Loucy (cell line): ENCODE data around the gene LMF2.

ENCODE experiments used
- EZH2phosphoT487 ChIP-seq: fragments of 200-600 bp; IDR thresholded peaks from 2 replicates; pipeline ENCODE4 v1.6.1; 2018; ENCODE audit warnings: antibody characterized with exemption, mild to moderate bottlenecking, moderate library complexity, borderline replicate concordance
- TF ChIP-seq, protein P1 (sequence below): fragments of 200-600 bp; sonication (generic); conservative IDR thresholded peaks from 2 replicates; pipeline ENCODE4 v1.5.1; 2014; ENCODE audit warnings: mild to moderate bottlenecking, antibody characterized with exemption, low read length

GRCh38 chr22:50507421-50507990 is at the start of gene LMF2:
- TF ChIP-seq, protein P1, sequence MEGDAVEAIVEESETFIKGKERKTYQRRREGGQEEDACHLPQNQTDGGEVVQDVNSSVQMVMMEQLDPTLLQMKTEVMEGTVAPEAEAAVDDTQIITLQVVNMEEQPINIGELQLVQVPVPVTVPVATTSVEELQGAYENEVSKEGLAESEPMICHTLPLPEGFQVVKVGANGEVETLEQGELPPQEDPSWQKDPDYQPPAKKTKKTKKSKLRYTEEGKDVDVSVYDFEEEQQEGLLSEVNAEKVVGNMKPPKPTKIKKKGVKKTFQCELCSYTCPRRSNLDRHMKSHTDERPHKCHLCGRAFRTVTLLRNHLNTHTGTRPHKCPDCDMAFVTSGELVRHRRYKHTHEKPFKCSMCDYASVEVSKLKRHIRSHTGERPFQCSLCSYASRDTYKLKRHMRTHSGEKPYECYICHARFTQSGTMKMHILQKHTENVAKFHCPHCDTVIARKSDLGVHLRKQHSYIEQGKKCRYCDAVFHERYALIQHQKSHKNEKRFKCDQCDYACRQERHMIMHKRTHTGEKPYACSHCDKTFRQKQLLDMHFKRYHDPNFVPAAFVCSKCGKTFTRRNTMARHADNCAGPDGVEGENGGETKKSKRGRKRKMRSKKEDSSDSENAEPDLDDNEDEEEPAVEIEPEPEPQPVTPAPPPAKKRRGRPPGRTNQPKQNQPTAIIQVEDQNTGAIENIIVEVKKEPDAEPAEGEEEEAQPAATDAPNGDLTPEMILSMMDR: no peak
- TF ChIP-seq EZH2phosphoT487: no peak
